A549 (cell line): ENCODE data around the gene CHRNA10. TPM values are rescaled to one million over a fixed set of nuclear protein-coding genes. Genes with fewer than 3 reads are reported as not detected.

Experiments
- polyA plus RNA-seq, 4 experiments: library from polyadenylated mRNA; depleted of rRNA in 3 of 4; stranded (reverse); fragments of >200 nt; fragmentation: RNase III in 1 of 4; extraction: RNeasy Plus Mini Kit Qiagen cat#74134 plus additional on column Dnase treatment in 1 of 4; gene quantifications; 2 replicates in 3 of 4; 3 replicates in 1 of 4; pipeline ENCODE4 v1.2.3, GENCODE V29; 2011 to 2017
- small RNA-seq, 6 experiments: library from RNA; depleted of rRNA; stranded (forward); fragments of <200 nt; gene quantifications; one replicate each; pipeline ENCODE3, GENCODE V24; 2012

Gene CHRNA10
- polyA plus RNA-seq, 2 of the 4 experiments (the other 2 are of a cell fraction), result 0.44 to 0.85 TPM

Small RNA genes lying within 50 kb of the gene (small RNA-seq; reads per million reads assigned to genes)
- 0 reads per million in 6 experiments for gene RF00019
- 0 reads per million in 6 experiments for gene RNU6-1143P

Other genes with a start within 250 kb of the CHRNA10 start
- gene ART5, start 29.4 kb downstream of the CHRNA10 start, polyA plus RNA-seq (2011; rRNA removed), result 0.08 and 0.12 TPM in 2 replicates
- gene ART5, start 29.4 kb downstream of the CHRNA10 start, polyA plus RNA-seq (2017; fragmentation: RNase III; extraction: RNeasy Plus Mini Kit Qiagen cat#74134 plus additional on column Dnase treatment), result 0.22 to 0.30 TPM in 2 of 3 replicates, not detected in the other
- gene ART1, start 26.3 kb downstream of the CHRNA10 start, polyA plus RNA-seq (2011; rRNA removed), result not detected in 2 replicates
- gene ART1, start 26.3 kb downstream of the CHRNA10 start, polyA plus RNA-seq (2017; fragmentation: RNase III; extraction: RNeasy Plus Mini Kit Qiagen cat#74134 plus additional on column Dnase treatment), result not detected in 3 replicates
- 121 and 152 TPM in 2 replicates for gene NUP98, start 126.2 kb upstream of the CHRNA10 start, polyA plus RNA-seq (2011; rRNA removed)
- gene NUP98, start 126.2 kb upstream of the CHRNA10 start, polyA plus RNA-seq (2017; fragmentation: RNase III; extraction: RNeasy Plus Mini Kit Qiagen cat#74134 plus additional on column Dnase treatment), result 51.9 to 54.2 TPM (median 53.0 TPM) in 3 replicates
- gene PGAP2, start 137.2 kb upstream of the CHRNA10 start, polyA plus RNA-seq (2011; rRNA removed), result 35.2 and 49.2 TPM in 2 replicates
- 31.4 to 32.4 TPM (median 32.1 TPM) in 3 replicates for gene PGAP2, start 137.2 kb upstream of the CHRNA10 start, polyA plus RNA-seq (2017; fragmentation: RNase III; extraction: RNeasy Plus Mini Kit Qiagen cat#74134 plus additional on column Dnase treatment)
- 41.1 and 54.3 TPM in 2 replicates for gene RHOG, start 169.6 kb upstream of the CHRNA10 start, polyA plus RNA-seq (2011; rRNA removed)
- 55.0 to 64.3 TPM (median 62.2 TPM) in 3 replicates for gene RHOG, start 169.6 kb upstream of the CHRNA10 start, polyA plus RNA-seq (2017; fragmentation: RNase III; extraction: RNeasy Plus Mini Kit Qiagen cat#74134 plus additional on column Dnase treatment)
- gene STIM1, start 184.3 kb upstream of the CHRNA10 start, polyA plus RNA-seq (2011; rRNA removed), result 38.7 and 42.5 TPM in 2 replicates
- 32.8 to 35.3 TPM (median 35.2 TPM) in 3 replicates for gene STIM1, start 184.3 kb upstream of the CHRNA10 start, polyA plus RNA-seq (2017; fragmentation: RNase III; extraction: RNeasy Plus Mini Kit Qiagen cat#74134 plus additional on column Dnase treatment)